Measurements from ENCODE around the gene CALCOCO1. TPM values are rescaled to one million over a fixed set of nuclear protein-coding genes. Genes with fewer than 3 reads are reported as not detected.

Gene CALCOCO1
- total and polyA plus RNA-seq, 2 of the 8 experiments (the other 6 are each of a cell fraction or from before 2014, with no cell fraction given), result 20.3 to 39.3 TPM

- TF ChIP-seq NRF1 (IDR thresholded peaks at IDR 0.05; ENCODE audit: low read depth, low read length), result no peak
- no peak for TF ChIP-seq EGR1 (IDR thresholded peaks at IDR 0.05; ENCODE audit: borderline replicate concordance, low read depth, low read length)
- TF ChIP-seq, protein P1, sequence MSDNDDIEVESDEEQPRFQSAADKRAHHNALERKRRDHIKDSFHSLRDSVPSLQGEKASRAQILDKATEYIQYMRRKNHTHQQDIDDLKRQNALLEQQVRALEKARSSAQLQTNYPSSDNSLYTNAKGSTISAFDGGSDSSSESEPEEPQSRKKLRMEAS (IDR thresholded peaks at IDR 0.05), result peak; percentile 35; the same call in 1 of the 2 replicates
- TF ChIP-seq ZNF274 (IDR thresholded peaks at IDR 0.05; ENCODE audit: borderline replicate concordance, extremely low read depth, low read length), result no peak
- TF ChIP-seq EZH2 (IDR thresholded peaks at IDR 0.05; ENCODE audit: low read depth, low read length, severe bottlenecking), result peak; percentile 33
- TF ChIP-seq POLR2AphosphoS5 (IDR thresholded peaks at IDR 0.05; ENCODE audit: low read depth, low read length), result no peak
- no peak for TF ChIP-seq FOSL1 (IDR thresholded peaks at IDR 0.05; ENCODE audit: insufficient read depth, low read depth, low read length)
- TF ChIP-seq SP1 (IDR thresholded peaks at IDR 0.05; ENCODE audit: low read depth, low read length), result no peak
- TF ChIP-seq POLR2A (IDR thresholded peaks at IDR 0.05; ENCODE audit: control extremely low read depth in 1 of 2, low read depth in 2 of 2, low read length in 2 of 2), result no peak
- TF ChIP-seq CTBP2 (IDR thresholded peaks at IDR 0.05; ENCODE audit: borderline replicate concordance, insufficient read depth, insufficient read length, low read length), result no peak
- TF ChIP-seq CBX5 (IDR thresholded peaks at IDR 0.05; ENCODE audit: low read depth, low read length), result no peak
Measured at GRCh38 chr12:53695152-53696145, 31.8 kb downstream of the CALCOCO1 start (continued).
